Ishikawa (cell line): ENCODE measurements around the gene CCDC78.

Experiments used
- CEBPB ChIP-seq: IDR thresholded peaks from 2 replicates; pipeline ENCODE4 v1.6.1; 2012
- CREB1 ChIP-seq: IDR thresholded peaks from 2 replicates; pipeline ENCODE4 v1.6.1; 2012; ENCODE audit warnings: low read depth
- EGR1 ChIP-seq: IDR thresholded peaks from 2 replicates; pipeline ENCODE4 v1.6.1; 2012
- EP300 ChIP-seq: IDR thresholded peaks from 2 replicates; pipeline ENCODE4 v1.6.1; 2012; ENCODE audit warnings: borderline replicate concordance
- FOXM1 ChIP-seq: IDR thresholded peaks from 2 replicates; pipeline ENCODE4 v1.6.1; 2012; ENCODE audit warnings: low read depth, borderline replicate concordance
- MAX ChIP-seq: IDR thresholded peaks from 2 replicates; pipeline ENCODE4 v1.6.1; 2012
- NFIC ChIP-seq: IDR thresholded peaks from 2 replicates; pipeline ENCODE4 v1.6.1; 2012
- RAD21 ChIP-seq: IDR thresholded peaks from 2 replicates; pipeline ENCODE4 v1.6.1; 2012; ENCODE audit warnings: low read depth
- REST ChIP-seq: IDR thresholded peaks from 2 replicates; pipeline ENCODE4 v1.6.1; 2012; ENCODE audit warnings: low read depth, mild to moderate bottlenecking
- TAF1 ChIP-seq: IDR thresholded peaks from 2 replicates; pipeline ENCODE4 v1.6.1; 2012; ENCODE audit warnings: low read depth, mild to moderate bottlenecking
- TCF12 ChIP-seq: IDR thresholded peaks from 2 replicates; pipeline ENCODE4 v1.6.1; 2012; ENCODE audit warnings: low read depth
- TEAD4 ChIP-seq: IDR thresholded peaks from 2 replicates; pipeline ENCODE4 v1.6.1; 2012
- USF1 ChIP-seq: IDR thresholded peaks from 2 replicates; pipeline ENCODE4 v1.6.1; 2012
- YY1 ChIP-seq: IDR thresholded peaks from 2 replicates; pipeline ENCODE4 v1.6.1; 2012; ENCODE audit warnings: low read depth
- ZBTB7A ChIP-seq: IDR thresholded peaks from 2 replicates; pipeline ENCODE4 v1.6.1; 2012; ENCODE audit warnings: low read depth

The CCDC78 gene

GRCh38 chr16:766008-766819 lies 40.0 kb upstream of the CCDC78 start:
- TF ChIP-seq CEBPB (no peak), MAX (no peak), CREB1 (no peak), TAF1 (no peak), ZBTB7A (no peak), NFIC (no peak), EGR1 (no peak), YY1 (no peak), RAD21 (no peak), FOXM1 (no peak), EP300 (no peak)

- TF ChIP-seq CREB1 (no peak), RAD21 (no peak), NFIC (no peak), USF1 (no peak), FOXM1 (no peak), REST (no peak), TCF12 (no peak), TEAD4 (no peak), EGR1 (no peak), MAX (no peak), CEBPB (no peak), YY1 (no peak), ZBTB7A (no peak), EP300 (no peak), TAF1 (no peak)
These were observed 39.2 kb upstream of the CCDC78 start for GRCh38 chr16:765488-765865.

- TF ChIP-seq MAX = no peak
- no peak for TF ChIP-seq CREB1
These were observed 38.7 kb upstream of the CCDC78 start for GRCh38 chr16:764848-765487.

- no peak for TF ChIP-seq YY1
- no peak for TF ChIP-seq USF1
- peak; percentile 57; the same call in 1 of the 2 replicates for TF ChIP-seq ZBTB7A
These were observed 38.0 kb upstream of the CCDC78 start for GRCh38 chr16:764184-764750.

- TF ChIP-seq TEAD4 = no peak
- TF ChIP-seq USF1 = no peak
- TF ChIP-seq CREB1 = no peak
- no peak for TF ChIP-seq REST
- no peak for TF ChIP-seq FOXM1
- TF ChIP-seq EP300 = no peak
- no peak for TF ChIP-seq NFIC
- no peak for TF ChIP-seq RAD21
- TF ChIP-seq CEBPB = no peak
- TF ChIP-seq MAX = no peak
- TF ChIP-seq EGR1 = no peak
- TF ChIP-seq YY1 = no peak
- no peak for TF ChIP-seq TAF1
- no peak for TF ChIP-seq TCF12
- TF ChIP-seq ZBTB7A = no peak
These were observed 37.3 kb upstream of the CCDC78 start for GRCh38 chr16:763369-764183.
